PC-3 (cell line): ENCODE measurements around the gene TSPYL4. TPM values are rescaled to one million over a fixed set of nuclear protein-coding genes. Genes with fewer than 3 reads are reported as not detected.

Source experiments
- ATAC-seq: fragments of 200-7000 bp; cut with Tn5 transposase; 2 replicates; pipeline ENCODE4 v1.9.1; 2020; ENCODE audit warnings: mild to moderate bottlenecking, moderate library complexity
- BruUV-seq: library from RNA; stranded (reverse); fragments of 400-500 nt; replicated peaks from 2 replicates; lab custom pipeline; 2021; lab: Mats Ljungman, UMichigan
- CTCF ChIA-PET: fragments of 300-600 bp; sonication (Branson Sonifier 250); formaldehyde crosslinking; loops from one replicate; lab custom pipeline; 2022; ENCODE audit warnings: antibody characterized with exemption; lab: Charles Lee
- POLR2A ChIA-PET: fragments of 300-600 bp; sonication (Branson Sonifier 250); formaldehyde crosslinking; loops from one replicate; lab custom pipeline; 2022; ENCODE audit warnings: antibody characterized with exemption; ENCODE audit not compliant: unreplicated experiment; lab: Charles Lee
- DNase-seq: peaks from one replicate; pipeline ENCODE4 v3.0.0-alpha.2; 2015
- H2AFZ ChIP-seq: fragments of 300-600 bp; sonication (generic); 2 replicates; pipeline ENCODE4 v1.6.0; 2016; ENCODE audit warnings: antibody characterized with exemption, low read length
- H3F3A ChIP-seq: fragments of 300-600 bp; sonication (generic); one replicate; pipeline ENCODE4 v1.6.0; 2017; ENCODE audit warnings: antibody characterized with exemption, low read length, control low read depth, mild to moderate bottlenecking; ENCODE audit not compliant: unreplicated experiment
- H3K27ac ChIP-seq: fragments of 300-600 bp; sonication (generic); 2 replicates; pipeline ENCODE4 v1.5.1; 2016; ENCODE audit warnings: mild to moderate bottlenecking, low read length
- H3K27me3 ChIP-seq: fragments of 300-600 bp; sonication (generic); 2 replicates; pipeline ENCODE4 v1.6.1; 2016; ENCODE audit warnings: low read length, mixed read lengths
- H3K36me3 ChIP-seq: fragments of 300-600 bp; sonication (generic); 2 replicates; pipeline ENCODE4 v1.6.1; 2016; ENCODE audit warnings: low read depth, mixed run types, low read length, mixed read lengths
- H3K4me1 ChIP-seq: fragments of 300-600 bp; sonication (generic); 2 replicates; pipeline ENCODE4 v1.5.1; 2016; ENCODE audit warnings: low read length; ENCODE audit not compliant: insufficient read depth
- H3K4me2 ChIP-seq: fragments of 300-600 bp; sonication (generic); 2 replicates; pipeline ENCODE4 v1.6.0; 2016; ENCODE audit warnings: low read length
- H3K4me3 ChIP-seq: fragments of 300-600 bp; sonication (generic); 2 replicates; pipeline ENCODE4 v1.5.1; 2016; ENCODE audit warnings: mild to moderate bottlenecking, low read length, mixed read lengths
- H3K79me2 ChIP-seq: fragments of 300-600 bp; sonication (generic); 2 replicates; pipeline ENCODE4 v1.6.1; 2017; ENCODE audit warnings: low read length, mixed read lengths
- H3K9ac ChIP-seq: fragments of 300-600 bp; sonication (generic); 2 replicates; pipeline ENCODE4 v1.6.0; 2016; ENCODE audit warnings: mild to moderate bottlenecking, low read length
- H3K9me2 ChIP-seq: fragments of 300-600 bp; sonication (generic); replicated peaks from 2 replicates; pipeline ENCODE4 v1.6.1; 2016; ENCODE audit warnings: mixed run types, low read length, mixed read lengths
- H3K9me3 ChIP-seq: fragments of 300-600 bp; sonication (generic); 2 replicates; pipeline ENCODE4 v1.6.1; 2016; ENCODE audit warnings: low read length, mixed read lengths
- H4K20me1 ChIP-seq: fragments of 300-600 bp; sonication (generic); 2 replicates; pipeline ENCODE4 v1.6.1; 2016; ENCODE audit warnings: low read length, mixed read lengths
- EZH2 ChIP-seq: fragments of 300-600 bp; sonication (generic); IDR thresholded peaks from one replicate; pipeline ENCODE4 v1.6.1; 2017; ENCODE audit warnings: antibody characterized with exemption, mild to moderate bottlenecking, low read length; ENCODE audit not compliant: unreplicated experiment
- EZH2phosphoT487 ChIP-seq: fragments of 300-600 bp; sonication (generic); IDR thresholded peaks from 2 replicates; pipeline ENCODE4 v1.6.1; 2018; ENCODE audit warnings: mild to moderate bottlenecking, antibody characterized with exemption, low read length, borderline replicate concordance
- intact Hi-C: fragments of 100-400 bp; cut with micrococcal nuclease; formaldehyde crosslinking; loops from 2 replicates; pipeline ENCODE4 v1.9.0; 2023
- total RNA-seq: library from RNA; depleted of rRNA; stranded (reverse); fragments of >200 nt; gene quantifications from 2 replicates; pipeline ENCODE4 v1.2.3, GENCODE V29; 2014
- TF ChIP-seq, protein P1 (sequence below): fragments of 300-600 bp; sonication (generic); conservative IDR thresholded peaks from 2 replicates; pipeline ENCODE4 v1.5.1; 2017; ENCODE audit warnings: antibody characterized with exemption, low read depth, mild to moderate bottlenecking, low read length

Gene TSPYL4
- total RNA-seq, 1 experiment from 2014 or later: 8.0 TPM

DNA sequence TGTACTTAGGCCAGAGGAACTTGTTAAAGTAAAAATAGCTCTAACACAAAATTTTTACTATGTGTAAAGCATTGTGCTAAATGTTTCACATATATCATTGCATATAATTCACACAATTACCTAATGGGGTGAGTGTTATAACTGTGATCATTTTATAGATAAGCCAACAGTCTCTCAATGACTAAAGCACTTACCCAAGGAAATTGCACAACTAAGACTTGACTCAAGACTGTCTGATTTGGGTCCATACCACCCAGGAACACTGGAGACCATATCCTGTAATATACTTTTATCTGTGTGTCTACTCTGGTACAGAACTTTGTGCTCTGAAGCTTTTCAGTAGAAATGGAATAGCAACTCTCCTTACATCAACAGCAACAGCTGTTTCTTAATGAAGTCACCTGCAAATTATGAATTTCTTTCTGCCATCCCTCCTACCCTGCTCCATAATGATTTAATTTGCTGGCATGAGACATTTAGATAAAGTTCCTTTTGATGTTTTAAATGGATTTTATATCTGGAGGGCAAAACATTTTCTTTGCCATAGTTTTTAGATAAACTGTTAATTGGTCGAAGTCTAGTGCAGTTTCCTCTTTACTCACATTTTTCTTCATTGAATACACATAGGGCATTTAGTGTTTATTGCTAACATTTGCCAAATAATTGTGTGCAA, 47.5 kb downstream of the TSPYL4 start:
- Histone ChIP-seq H3K9me3 (no peaks in the 10 kb centered on the region), H3K4me1 (peaks cover 4% of the 10 kb centered on the region; the same call in 1 of the 2 replicates), H4K20me1 (no peaks in the 10 kb centered on the region), H3K36me3 (no peaks in the 10 kb centered on the region), H3K9me2 (no peaks in the 10 kb centered on the region), H3K79me2 (no peaks in the 10 kb centered on the region), H3K27me3 (no peaks in the 10 kb centered on the region), H3K27ac (no peak overlapping the region), H3K4me2 (no peak overlapping the region), H2AFZ (no peak overlapping the region), H3F3A (no peaks in the 10 kb centered on the region), H3K4me3 (no peak overlapping the region), H3K9ac (no peak overlapping the region)
- POLR2A ChIA-PET: no interaction called here
- BruUV-seq: no TSS peak
- CTCF ChIA-PET: no interaction called here
- DNase-seq (no peak), ATAC-seq (no peak)
- intact Hi-C loops: no loop called here
- no peak for TF ChIP-seq EZH2phosphoT487
- TF ChIP-seq, protein P1, sequence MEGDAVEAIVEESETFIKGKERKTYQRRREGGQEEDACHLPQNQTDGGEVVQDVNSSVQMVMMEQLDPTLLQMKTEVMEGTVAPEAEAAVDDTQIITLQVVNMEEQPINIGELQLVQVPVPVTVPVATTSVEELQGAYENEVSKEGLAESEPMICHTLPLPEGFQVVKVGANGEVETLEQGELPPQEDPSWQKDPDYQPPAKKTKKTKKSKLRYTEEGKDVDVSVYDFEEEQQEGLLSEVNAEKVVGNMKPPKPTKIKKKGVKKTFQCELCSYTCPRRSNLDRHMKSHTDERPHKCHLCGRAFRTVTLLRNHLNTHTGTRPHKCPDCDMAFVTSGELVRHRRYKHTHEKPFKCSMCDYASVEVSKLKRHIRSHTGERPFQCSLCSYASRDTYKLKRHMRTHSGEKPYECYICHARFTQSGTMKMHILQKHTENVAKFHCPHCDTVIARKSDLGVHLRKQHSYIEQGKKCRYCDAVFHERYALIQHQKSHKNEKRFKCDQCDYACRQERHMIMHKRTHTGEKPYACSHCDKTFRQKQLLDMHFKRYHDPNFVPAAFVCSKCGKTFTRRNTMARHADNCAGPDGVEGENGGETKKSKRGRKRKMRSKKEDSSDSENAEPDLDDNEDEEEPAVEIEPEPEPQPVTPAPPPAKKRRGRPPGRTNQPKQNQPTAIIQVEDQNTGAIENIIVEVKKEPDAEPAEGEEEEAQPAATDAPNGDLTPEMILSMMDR: no peak
- TF ChIP-seq EZH2: no peak

DNA sequence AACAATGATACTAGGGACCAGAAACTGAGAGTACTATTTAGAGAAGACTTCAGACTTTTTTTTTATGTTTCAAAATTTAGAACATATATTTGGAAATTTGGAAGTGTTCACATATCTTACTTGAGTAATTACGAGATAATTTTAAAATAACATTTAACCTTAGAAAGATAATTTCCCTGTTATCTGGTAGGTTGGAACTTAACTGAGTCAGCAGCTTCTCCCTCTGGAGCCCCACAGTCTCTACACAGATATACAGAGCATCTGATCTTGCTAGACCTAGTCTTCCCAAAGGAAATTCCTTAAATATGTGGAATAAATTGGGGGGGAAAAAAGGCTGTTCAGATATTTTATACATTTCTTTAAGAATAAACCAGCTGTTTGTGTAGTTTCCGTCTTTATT, 48.6 kb downstream of the TSPYL4 start:
- Histone ChIP-seq H3K9me2 (no peaks in the 10 kb centered on the region), H3K27me3 (no peaks in the 10 kb centered on the region), H3K27ac (no peak overlapping the region), H2AFZ (no peak overlapping the region), H3F3A (no peaks in the 10 kb centered on the region), H3K9me3 (no peaks in the 10 kb centered on the region), H3K9ac (no peak overlapping the region), H3K4me1 (no peaks in the 10 kb centered on the region; the same call in 1 of the 2 replicates), H3K4me2 (no peak overlapping the region), H3K36me3 (no peaks in the 10 kb centered on the region), H3K4me3 (no peak overlapping the region), H4K20me1 (no peaks in the 10 kb centered on the region), H3K79me2 (no peaks in the 10 kb centered on the region)
- TF ChIP-seq EZH2phosphoT487 (no peak), EZH2 (no peak)
- TF ChIP-seq, protein P1: no peak
- POLR2A ChIA-PET: no interaction called here
- CTCF ChIA-PET: no interaction called here
- ATAC-seq: no peak
- intact Hi-C loops: no loop called here
- BruUV-seq: no TSS peak
- DNase-seq: no peak

DNA sequence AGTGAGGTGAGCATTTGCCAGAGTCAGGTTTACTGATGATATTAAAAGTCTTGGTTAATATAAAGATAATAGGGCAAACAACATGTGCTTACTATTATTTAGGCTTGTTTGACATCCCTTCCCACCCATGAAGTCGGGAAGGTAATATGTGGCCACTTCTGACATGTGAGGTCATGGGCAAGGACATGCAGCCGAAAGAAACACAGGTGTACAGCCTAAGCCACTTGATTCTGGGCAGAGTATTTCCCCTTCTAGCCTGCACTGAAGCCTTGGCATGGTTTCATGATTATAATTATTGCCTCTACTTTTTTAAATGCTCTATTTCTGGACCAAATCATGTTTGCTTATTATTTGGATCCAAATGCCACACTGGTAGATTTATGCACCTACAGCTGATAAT, 52.3 kb downstream of the TSPYL4 start:
- Histone ChIP-seq H3K9ac (no peak overlapping the region), H3K27ac (no peak overlapping the region), H3K27me3 (no peaks in the 10 kb centered on the region), H3K79me2 (no peaks in the 10 kb centered on the region), H3K36me3 (no peaks in the 10 kb centered on the region), H3K9me2 (no peaks in the 10 kb centered on the region), H3K4me1 (no peaks in the 10 kb centered on the region), H4K20me1 (no peaks in the 10 kb centered on the region), H2AFZ (no peak overlapping the region), H3F3A (no peaks in the 10 kb centered on the region), H3K4me2 (no peak overlapping the region), H3K4me3 (no peak overlapping the region), H3K9me3 (no peaks in the 10 kb centered on the region)
- TF ChIP-seq, protein P1: no peak
- TF ChIP-seq EZH2phosphoT487 (no peak), EZH2 (no peak)
- ATAC-seq (no peak), DNase-seq (no peak)
- no TSS peak for BruUV-seq
- CTCF ChIA-PET: no interaction called here
- POLR2A ChIA-PET: no interaction called here
- intact Hi-C loops: no loop called here
